Lower lobe of right lung (tissue), 2 donors: Measurements from ENCODE around the gene POC1B. TPM values are rescaled to one million over a fixed set of nuclear protein-coding genes. Genes with fewer than 3 reads are reported as not detected.

Experiments used
- ATAC-seq, 2 donors: fragments of 200-7000 bp; cut with Tn5 transposase; one replicate each; pipeline ENCODE4 v1.9.1; 2020 to 2022; ENCODE audit warnings: mild to moderate bottlenecking in 2 of 2, moderate library complexity in 2 of 2
- DNase-seq: peaks from one replicate; pipeline ENCODE4 v3.0.0-alpha.2; 2020
- H3K27ac ChIP-seq: fragments of 200-600 bp; one replicate; pipeline ENCODE4 v1.8.0; 2022
- H3K27me3 ChIP-seq: fragments of 200-600 bp; one replicate; pipeline ENCODE4 v1.8.0; 2022; ENCODE audit warnings: low read depth
- H3K36me3 ChIP-seq: fragments of 200-600 bp; one replicate; pipeline ENCODE4 v1.8.0; 2022; ENCODE audit warnings: mild to moderate bottlenecking
- H3K4me1 ChIP-seq: fragments of 200-600 bp; one replicate; pipeline ENCODE4 v1.8.0; 2022
- H3K4me3 ChIP-seq: fragments of 200-600 bp; one replicate; pipeline ENCODE4 v1.8.0; 2022; ENCODE audit warnings: mild to moderate bottlenecking
- H3K9me3 ChIP-seq: fragments of 200-600 bp; one replicate; pipeline ENCODE4 v1.8.0; 2022
- CTCF ChIP-seq: fragments of 200-600 bp; IDR thresholded peaks from one replicate; pipeline ENCODE4 v1.8.0; 2022; ENCODE audit warnings: antibody characterized with exemption, mild to moderate bottlenecking
- intact Hi-C: fragments of 100-400 bp; cut with DNase I; formaldehyde crosslinking; loops from one replicate; pipeline ENCODE4 v1.11.0; 2022
- total RNA-seq: library from RNA; stranded (reverse); fragmentation: NEBNext Ultra II Directional; extraction: Animal tissue kit (Norgen Biotek cat#: 25700); gene quantifications from one replicate; pipeline ENCODE4 v1.2.1, GENCODE V29; 2021
- donor health status: DM: no; HTN: yes; CAD: no; lungs with severe emphysema.

POC1B gene
- total RNA-seq, 1 donor from 2014 or later: 15.5 TPM

DNA sequence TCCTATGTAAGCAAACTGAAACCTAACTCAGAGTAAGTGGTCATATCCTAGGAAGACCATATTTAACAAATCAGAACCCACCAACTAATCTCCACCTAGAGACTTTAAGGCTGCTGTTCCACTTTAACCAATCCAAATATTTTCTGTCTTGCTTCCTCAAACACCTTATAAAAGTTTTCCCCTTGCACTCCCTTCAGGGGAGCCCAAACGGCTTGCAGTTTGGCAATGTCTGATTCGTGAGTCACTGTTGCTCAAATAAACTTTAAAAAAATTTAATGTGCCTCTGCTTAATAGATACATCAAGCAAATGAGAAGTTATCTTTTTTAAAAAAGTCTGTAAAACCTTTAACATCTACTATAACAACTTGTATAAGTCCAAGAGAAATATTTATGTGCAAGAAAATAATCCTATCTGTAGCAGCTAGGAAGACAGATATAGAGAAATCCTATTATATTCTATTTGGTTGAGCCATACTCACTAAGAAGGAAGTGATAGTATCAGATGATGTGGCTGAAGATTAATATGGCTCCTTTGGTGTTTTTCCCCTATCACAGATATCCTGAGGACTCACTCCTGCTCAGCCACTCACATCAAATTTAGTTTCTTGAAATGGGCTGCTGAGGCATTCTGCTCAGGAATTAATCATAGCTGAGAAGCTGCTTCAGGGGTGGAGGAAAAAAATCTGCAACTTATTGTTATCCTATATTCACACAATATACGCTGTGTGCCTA lies 108.4 kb downstream of the POC1B start:
- no peak for DNase-seq
- Histone ChIP-seq H3K36me3 (no peaks in the 10 kb centered on the region), H3K27ac (no peak overlapping the region), H3K27me3 (no peaks in the 10 kb centered on the region), H3K4me1 (no peaks in the 10 kb centered on the region), H3K4me3 (no peak overlapping the region), H3K9me3 (no peaks in the 10 kb centered on the region)
- TF ChIP-seq CTCF: no peak
- peak; percentile 58 to 82 for ATAC-seq
- intact Hi-C loops: no loop called here

DNA sequence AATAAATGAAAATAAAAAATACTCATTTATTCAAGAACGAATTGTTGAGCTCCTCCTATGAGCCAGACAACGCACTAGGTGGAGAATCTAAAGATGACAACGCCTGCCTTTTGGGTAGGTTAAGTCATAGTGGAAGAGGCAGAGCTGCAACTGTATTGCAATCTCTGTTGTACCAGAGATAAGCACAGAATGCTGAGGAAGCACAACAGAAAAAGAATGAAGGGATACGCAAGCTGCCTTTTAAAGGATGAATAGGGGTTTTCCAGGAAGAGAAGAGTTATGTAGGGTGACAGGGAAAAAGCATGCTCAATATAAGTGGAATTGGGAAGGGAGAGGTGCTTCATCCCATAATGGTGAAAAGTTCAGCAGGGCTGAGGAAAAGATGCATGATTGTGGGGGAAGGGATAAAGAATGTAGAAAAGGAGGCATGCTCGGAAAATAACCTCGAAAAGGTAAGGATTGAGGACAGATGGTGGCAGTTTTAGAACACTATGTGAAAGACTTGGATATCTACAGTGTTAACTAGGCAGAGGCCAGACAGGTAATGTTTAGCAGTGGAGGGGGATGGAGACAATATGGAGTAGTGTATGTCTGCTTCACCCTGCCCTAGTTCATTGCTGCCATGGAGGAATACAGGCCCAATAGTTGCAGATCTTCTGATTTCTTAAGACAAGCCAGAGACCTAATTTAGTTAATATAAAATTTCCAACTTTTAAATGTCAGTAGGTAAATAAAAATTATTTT lies 109.6 kb downstream of the POC1B start:
- DNase-seq (no peak), ATAC-seq (no peak)
- Histone ChIP-seq H3K9me3 (no peaks in the 10 kb centered on the region), H3K4me3 (no peak overlapping the region), H3K27me3 (no peaks in the 10 kb centered on the region), H3K27ac (no peak overlapping the region), H3K4me1 (no peaks in the 10 kb centered on the region), H3K36me3 (no peaks in the 10 kb centered on the region)
- intact Hi-C loops: no loop called here
- TF ChIP-seq CTCF: no peak

GRCh38 chr12:89414851-89415250 lies 111.0 kb downstream of the POC1B start:
- Histone ChIP-seq H3K36me3 (no peaks in the 10 kb centered on the region), H3K9me3 (no peaks in the 10 kb centered on the region), H3K4me3 (no peak overlapping the region), H3K4me1 (no peaks in the 10 kb centered on the region), H3K27ac (no peak overlapping the region), H3K27me3 (no peaks in the 10 kb centered on the region)
- intact Hi-C loops: no loop called here
- no peak for DNase-seq
- no peak for TF ChIP-seq CTCF
- no peak for ATAC-seq

DNA sequence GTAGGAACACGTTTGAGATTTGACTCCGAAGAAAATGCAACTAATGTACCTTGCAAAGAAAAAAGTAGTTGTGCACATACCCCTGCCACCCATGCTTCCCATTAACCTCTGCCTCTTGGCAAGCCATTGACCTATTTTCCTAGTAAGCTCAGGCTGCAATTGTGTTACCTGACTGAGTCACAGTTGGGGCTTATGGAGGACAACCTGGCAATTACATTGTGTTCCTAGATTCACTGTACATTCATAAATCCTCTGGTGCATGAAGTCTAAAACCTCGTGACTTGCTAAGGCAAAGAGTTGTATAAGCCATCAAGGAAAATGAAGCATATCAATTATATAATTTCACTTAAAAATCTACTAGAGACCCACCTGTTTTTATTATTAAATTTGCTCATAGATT lies 111.5 kb downstream of the POC1B start:
- H3K27ac ChIP-seq: no peak overlapping the region
- ATAC-seq (no peak), DNase-seq (no peak)
- H3K27me3 ChIP-seq: no peaks in the 10 kb centered on the region
- H3K9me3 ChIP-seq: no peaks in the 10 kb centered on the region
- TF ChIP-seq CTCF: no peak
- no peaks in the 10 kb centered on the region for H3K4me1 ChIP-seq
- H3K36me3 ChIP-seq: no peaks in the 10 kb centered on the region
- H3K4me3 ChIP-seq: no peak overlapping the region
- intact Hi-C loops: no loop called here

DNA sequence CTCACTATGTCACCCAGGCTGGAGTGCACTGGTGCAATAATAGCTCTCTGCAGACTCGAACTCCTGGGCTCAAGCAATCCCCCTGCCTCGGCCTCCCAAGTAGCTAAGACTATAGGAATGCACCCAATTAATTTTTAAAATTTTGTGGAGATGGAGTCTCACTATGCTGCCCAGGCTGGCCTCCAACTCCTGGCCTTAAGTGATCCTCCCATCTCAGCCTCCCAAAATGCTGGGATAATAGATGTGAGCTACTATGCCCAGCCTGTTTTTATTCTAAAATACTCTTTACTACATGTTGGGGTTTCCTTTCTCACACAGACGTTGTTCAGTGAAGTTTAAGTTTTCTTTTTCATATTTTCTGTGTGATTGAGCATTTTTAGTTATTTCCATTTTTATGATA lies 112.6 kb downstream of the POC1B start:
- Histone ChIP-seq H3K4me1 (no peaks in the 10 kb centered on the region), H3K4me3 (no peak overlapping the region), H3K9me3 (no peaks in the 10 kb centered on the region), H3K36me3 (no peaks in the 10 kb centered on the region), H3K27me3 (no peaks in the 10 kb centered on the region), H3K27ac (no peak overlapping the region)
- DNase-seq: no peak
- ATAC-seq: no peak
- intact Hi-C loops: no loop called here
- no peak for TF ChIP-seq CTCF
